ENCODE data around the gene CUBN.

GRCh38 chr10:17021656-17022465, 107.8 kb downstream of the CUBN start:
- no peak for TF ChIP-seq POLR2AphosphoS5 (IDR thresholded peaks at IDR 0.05; ENCODE audit: low read depth, low read length)
- no peak for TF ChIP-seq TCF7L2 (IDR thresholded peaks at IDR 0.05; ENCODE audit: low read depth, low read length)

All from Panc1 (cell line).